ENCODE results near the gene CHD6. TPM values are rescaled to one million over a fixed set of nuclear protein-coding genes. Genes with fewer than 3 reads are reported as not detected.

CHD6 gene
- total RNA-seq, 1 experiment from 2014 or later = 26.6 TPM

DNA sequence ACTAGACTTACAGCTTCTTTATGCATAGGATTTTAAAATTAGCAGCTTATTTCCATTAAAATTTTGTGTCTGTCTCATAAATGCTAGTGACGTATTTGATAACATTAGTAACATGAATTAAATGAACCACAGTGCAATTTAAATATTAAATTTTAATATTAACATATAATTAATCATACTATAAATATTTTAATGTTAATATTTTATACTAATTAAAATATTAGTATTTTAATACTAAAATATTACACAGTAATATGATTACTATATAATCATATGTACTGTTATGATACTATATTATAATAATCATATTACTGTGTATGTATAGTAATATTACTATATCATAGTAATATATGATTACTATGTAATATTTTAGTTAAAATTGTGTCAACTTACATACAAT, 73.7 kb downstream of the CHD6 start:
- BruUV-seq (replicated peaks) = no TSS peak
- no peaks in the 10 kb centered on the region for H3K79me2 ChIP-seq (ENCODE audit: insufficient read depth, low read length)
- CTCF ChIA-PET = no interaction called here

DNA sequence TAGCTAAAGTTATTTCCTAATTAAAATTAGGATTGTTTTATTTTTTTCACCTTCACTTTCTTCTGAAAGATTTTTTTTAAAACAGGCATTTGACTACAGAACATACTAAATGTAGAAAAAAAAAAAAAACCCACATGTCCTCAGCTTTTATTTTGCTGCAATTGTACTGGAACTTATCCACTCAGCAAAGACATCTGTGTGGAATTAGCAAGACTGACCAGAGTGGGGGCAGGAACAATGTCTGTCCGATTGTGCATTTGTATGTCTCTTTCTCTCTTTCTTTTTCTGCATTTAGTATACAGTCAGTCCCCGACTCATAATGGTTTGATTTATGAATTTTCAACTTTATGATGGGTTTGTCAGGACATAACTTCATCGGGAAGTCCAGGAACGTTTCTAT, 77.3 kb downstream of the CHD6 start:
- no peak overlapping the region for H3K4me3 ChIP-seq (replicated peaks in 1 of 2; ENCODE audit: low read depth in 1 of 2, low read length in 2 of 2)
- H3K9me2 ChIP-seq (ENCODE audit: insufficient read depth) = no peaks in the 10 kb centered on the region
- H3K27me3 ChIP-seq (ENCODE audit: insufficient read depth, low read length) = no peaks in the 10 kb centered on the region
- no peaks in the 10 kb centered on the region for H3K4me1 ChIP-seq (ENCODE audit: control insufficient read depth in 1 of 2, insufficient read depth in 2 of 2, low read length in 2 of 2)
- POLR2A ChIA-PET = no interaction called here
- H3K4me2 ChIP-seq (ENCODE audit: low read length) = no peak overlapping the region
- no TSS peak for BruUV-seq (replicated peaks)
- ATAC-seq (no peak), DNase-seq (ENCODE audit: low read depth, low spot score) (no peak)
- no peaks in the 10 kb centered on the region for H3K36me3 ChIP-seq (ENCODE audit: control insufficient read depth in 1 of 2, insufficient read depth in 2 of 2, low read length in 2 of 2)
- CTCF ChIA-PET = interaction anchor here (0.7 kb wide), 1 partner anchor 182 kb away, joined by 3 read pairs; no protein-coding TSS in a partner anchor
- H3K9me3 ChIP-seq (ENCODE audit: control insufficient read depth in 1 of 2, insufficient read depth in 1 of 2, low read depth in 1 of 2, low read length in 2 of 2) = peaks cover 0 to 4% of the 10 kb centered on the region in 2 experiments; a peak in 1 of 4 replicates
- intact Hi-C loops (cut with micrococcal nuclease) = no loop called here
- H3K27ac ChIP-seq (ENCODE audit: low read depth, low read length) = no peak overlapping the region
- RAD21 ChIA-PET (ENCODE audit: low non-redundant PET in 1 of 2, low total read pairs in 2 of 2, uncharacterized antibody in 2 of 2, unreplicated experiment in 2 of 2) = no interaction called here
- no peak overlapping the region for H2AFZ ChIP-seq (ENCODE audit: low read depth, low read length, poor library complexity, severe bottlenecking)
- TF ChIP-seq TCF7L2 (IDR thresholded peaks at IDR 0.05; ENCODE audit: borderline replicate concordance, extremely low read depth, insufficient read depth, insufficient read length) = no peak
- TF ChIP-seq POLR2A (IDR thresholded peaks at IDR 0.05; ENCODE audit: borderline replicate concordance, extremely low read depth, insufficient read depth, insufficient read length) = no peak
- TF ChIP-seq SP1 (IDR thresholded peaks at IDR 0.05; ENCODE audit: low read depth) = no peak
- no peak for TF ChIP-seq FOSL1 (IDR thresholded peaks at IDR 0.05; ENCODE audit: low read depth)
- no peak for TF ChIP-seq CBX3 (IDR thresholded peaks at IDR 0.05; ENCODE audit: low read depth)
- TF ChIP-seq ZNF274 (IDR thresholded peaks at IDR 0.05; ENCODE audit: low read depth, low read length) = no peak
- no peak for TF ChIP-seq JUND (IDR thresholded peaks at IDR 0.05)
- TF ChIP-seq YY1 (IDR thresholded peaks at IDR 0.05; ENCODE audit: extremely low read depth, insufficient replicate concordance, low read depth, low read length) = no peak
- TF ChIP-seq EGR1 (IDR thresholded peaks at IDR 0.05; ENCODE audit: low read depth) = no peak
- TF ChIP-seq ZBTB33 (IDR thresholded peaks at IDR 0.05; ENCODE audit: extremely low read depth, insufficient replicate concordance, low read length) = no peak
- TF ChIP-seq, protein P1, sequence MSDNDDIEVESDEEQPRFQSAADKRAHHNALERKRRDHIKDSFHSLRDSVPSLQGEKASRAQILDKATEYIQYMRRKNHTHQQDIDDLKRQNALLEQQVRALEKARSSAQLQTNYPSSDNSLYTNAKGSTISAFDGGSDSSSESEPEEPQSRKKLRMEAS (IDR thresholded peaks at IDR 0.05) = no peak
- H3K9ac ChIP-seq (ENCODE audit: low read length) = no peak overlapping the region
- H4K20me1 ChIP-seq (ENCODE audit: insufficient read depth) = no peaks in the 10 kb centered on the region
- H3K79me2 ChIP-seq (ENCODE audit: insufficient read depth, low read length) = no peaks in the 10 kb centered on the region

More for the DNA sequence above, 73.7 kb downstream of the CHD6 start:
- RAD21 ChIA-PET (ENCODE audit: low non-redundant PET in 1 of 2, low total read pairs in 2 of 2, uncharacterized antibody in 2 of 2, unreplicated experiment in 2 of 2) = no interaction called here
- H4K20me1 ChIP-seq (ENCODE audit: insufficient read depth) = no peaks in the 10 kb centered on the region
- H3K4me1 ChIP-seq (ENCODE audit: control insufficient read depth in 1 of 2, insufficient read depth in 2 of 2, low read length in 2 of 2) = no peaks in the 10 kb centered on the region
- no peaks in the 10 kb centered on the region for H3K9me3 ChIP-seq (ENCODE audit: control insufficient read depth in 1 of 2, insufficient read depth in 1 of 2, low read depth in 1 of 2, low read length in 2 of 2)
- intact Hi-C loops (cut with micrococcal nuclease) = no loop called here
- no peak overlapping the region for H3K27ac ChIP-seq (ENCODE audit: low read depth, low read length)
- no peaks in the 10 kb centered on the region for H3K9me2 ChIP-seq (ENCODE audit: insufficient read depth)
- TF ChIP-seq CBX3 (IDR thresholded peaks at IDR 0.05; ENCODE audit: low read depth) (no peak), POLR2A (IDR thresholded peaks at IDR 0.05; ENCODE audit: borderline replicate concordance, extremely low read depth, insufficient read depth, insufficient read length) (no peak), POLR2AphosphoS5 (IDR thresholded peaks at IDR 0.05; ENCODE audit: low read depth, low read length) (no peak), ZFX (IDR thresholded peaks at IDR 0.05) (no peak), EZH2 (IDR thresholded peaks at IDR 0.05) (no peak)
- H3K4me3 ChIP-seq (replicated peaks in 1 of 2; ENCODE audit: low read depth in 1 of 2, low read length in 2 of 2) = no peak overlapping the region
- no peaks in the 10 kb centered on the region for H3K36me3 ChIP-seq (ENCODE audit: control insufficient read depth in 1 of 2, insufficient read depth in 2 of 2, low read length in 2 of 2)
- no peak overlapping the region for H2AFZ ChIP-seq (ENCODE audit: low read depth, low read length, poor library complexity, severe bottlenecking)
- no peak overlapping the region for H3K9ac ChIP-seq (ENCODE audit: low read length)
- no peak overlapping the region for H3K4me2 ChIP-seq (ENCODE audit: low read length)
- DNase-seq (ENCODE audit: low read depth, low spot score) = no peak
- POLR2A ChIA-PET = no interaction called here
- no peaks in the 10 kb centered on the region for H3K27me3 ChIP-seq (ENCODE audit: insufficient read depth, low read length)
- ATAC-seq = no peak

Measured in HCT116 (cell line).